Kidney (tissue), 14 donors: Measurements from ENCODE around the gene MAML1. TPM values are rescaled to one million over a fixed set of nuclear protein-coding genes. Genes with fewer than 3 reads are reported as not detected.

Source experiments
- DNase-seq, 5 donors: peaks; one replicate each; pipeline ENCODE4 v3.0.0-alpha.2; 2013 to 2020
- FAIRE-seq: peaks from 2 replicates; lab custom pipeline; 2012; peaks lifted over from hg19 to GRCh38; lab: Jason Lieb, UNC
- H3K27ac ChIP-seq, 2 donors: one replicate each; pipeline ENCODE4 v1.7.0; 2013; ENCODE audit warnings: low read depth in 2 of 2, low read length in 2 of 2, inconsistent platforms in 1 of 2
- H3K27me3 ChIP-seq: one replicate; pipeline ENCODE4 v1.7.1; 2013; ENCODE audit warnings: low read length, inconsistent platforms; ENCODE audit not compliant: control insufficient read depth, insufficient read depth
- H3K36me3 ChIP-seq, 3 donors: one replicate each; pipeline versions ENCODE4 v1.7.0 to v1.7.1; 2013; ENCODE audit warnings: low read length in 3 of 3, control low read depth in 1 of 3, inconsistent platforms in 1 of 3; ENCODE audit not compliant: insufficient read depth in 3 of 3, control insufficient read depth in 2 of 3
- H3K4me1 ChIP-seq, 3 donors: one replicate each; pipeline versions ENCODE4 v1.7.0 to v1.7.1; 2013; ENCODE audit warnings: low read length in 3 of 3, inconsistent platforms in 1 of 3, low read depth in 1 of 3; ENCODE audit not compliant: control insufficient read depth in 2 of 3, insufficient read depth in 2 of 3
- H3K4me3 ChIP-seq, 3 donors: one replicate each; pipeline versions ENCODE4 v1.7.0 to v1.8.1; 2013; ENCODE audit warnings: low read length in 3 of 3, control low read depth in 1 of 3, inconsistent platforms in 1 of 3
- H3K9ac ChIP-seq, 3 donors: one replicate each; pipeline versions ENCODE4 v1.7.0 to v1.7.1; 2013; ENCODE audit warnings: low read length in 3 of 3, control low read depth in 1 of 3, inconsistent platforms in 1 of 3
- H3K9me3 ChIP-seq, 3 donors: one replicate each; pipeline versions ENCODE4 v1.7.0 to v1.7.1; 2013; ENCODE audit warnings: low read length in 3 of 3, control low read depth in 1 of 3, inconsistent platforms in 1 of 3; ENCODE audit not compliant: control insufficient read depth in 2 of 3, insufficient read depth in 1 of 3
- CTCF ChIP-seq: IDR thresholded peaks from 3 replicates; pipeline ENCODE4 v1.5.1; 2012; ENCODE audit warnings: mild to moderate bottlenecking, moderate library complexity, borderline replicate concordance; ENCODE audit not compliant: insufficient read depth; ENCODE audit errors: extremely low read depth
- intact Hi-C: fragments of 100-400 bp; cut with DNase I; formaldehyde crosslinking; loops from one replicate; pipeline ENCODE4 v1.11.1; 2022
- polyA plus RNA-seq: library from polyadenylated mRNA; stranded (reverse); fragments of 350-450 nt; fragmentation: Illumina TruSeq; extraction: RNeasy Lipid Tissue Mini Kit (QIAGEN cat#74804); gene quantifications from one replicate; pipeline ENCODE4 v1.2.3, GENCODE V29; 2014; ENCODE audit warnings: low read depth, low replicate concordance; ENCODE audit not compliant: insufficient read depth
- total RNA-seq: library from RNA; stranded (reverse); fragmentation: NEBNext Ultra II Directional; extraction: Animal tissue kit (Norgen Biotek cat#: 25700); gene quantifications from one replicate; pipeline ENCODE4 v1.2.1, GENCODE V29; 2021
- donor health status: control.
- donor health status: control.
- donor health status: control.
- donor health status: control.
- donor health status: control.
- donor health status: DM: yes; HTN: yes; CAD: no.
- donor health status: Normal renal cell carcinoma (clear cell type).

MAML1 gene
- total and polyA plus RNA-seq, 2 donors from 2014 or later, result 5.3 to 26.8 TPM

- Histone ChIP-seq H3K9me3 (no peaks in the 10 kb centered on the region), H3K27ac (no peak overlapping the region), H3K9ac (peak overlapping the region in 2 of 3 donors; percentile 24 to 34), H3K27me3 (no peaks in the 10 kb centered on the region), H3K36me3 (no peaks in the 10 kb centered on the region), H3K4me1 (peaks cover 0 to 24% (median 23%) of the 10 kb centered on the region in 3 donors), H3K4me3 (peak overlapping the region in 1 of 3 donors; percentile 32)
- DNase-seq, result peak in 2 of 5 donors; percentile 67 to 86
- no peak for FAIRE-seq
- intact Hi-C loops, result no loop called here
- TF ChIP-seq CTCF, result no peak
Measured at GRCh38 chr5:179816796-179817469, 84.3 kb downstream of the MAML1 start.

- Histone ChIP-seq H3K4me3 (peak overlapping the region in 1 of 3 donors; percentile 32), H3K27ac (no peak overlapping the region), H3K9ac (peak overlapping the region in 1 of 3 donors; percentile 34), H3K36me3 (no peaks in the 10 kb centered on the region), H3K9me3 (no peaks in the 10 kb centered on the region), H3K27me3 (no peaks in the 10 kb centered on the region), H3K4me1 (peaks cover 0 to 29% (median 28%) of the 10 kb centered on the region in 3 donors)
- DNase-seq (peak in 2 of 5 donors; percentile 63 to 81), FAIRE-seq (no peak)
- TF ChIP-seq CTCF, result no peak
- intact Hi-C loops, result no loop called here
Measured at GRCh38 chr5:179817470-179817840, 84.8 kb downstream of the MAML1 start.

GRCh38 chr5:179817890-179818745 lies 85.5 kb downstream of the MAML1 start:
- FAIRE-seq (no peak), DNase-seq (peak in 2 of 5 donors; percentile 72 to 73)
- intact Hi-C loops, result no loop called here
- peak overlapping the region; percentile 99 to 100 for H3K27ac ChIP-seq
- peaks cover 0 to 2% (median 0%) of the 10 kb centered on the region in 3 donors for H3K36me3 ChIP-seq
- no peak for TF ChIP-seq CTCF
- peak overlapping the region in 2 of 3 donors; percentile 63 to 88 for H3K9ac ChIP-seq
- H3K4me1 ChIP-seq, result peaks cover 0 to 36% (median 34%) of the 10 kb centered on the region in 3 donors
- no peaks in the 10 kb centered on the region for H3K27me3 ChIP-seq
- H3K9me3 ChIP-seq, result no peaks in the 10 kb centered on the region
- peak overlapping the region in 2 of 3 donors; percentile 10 to 77 for H3K4me3 ChIP-seq
